Activated CD4-positive, alpha-beta T cell treated with anti-CD3 and anti-CD28 coated beads for 4 hours (primary cell): Measurements from ENCODE around the gene SETD9.
A peak's percentile ranks its signal among the peaks of the same experiment; 100 is the strongest.

ENCODE experiments used
- DNase-seq, 2 donors: peaks; one replicate each; pipeline ENCODE4 v3.0.0-alpha.2; 2020

Gene SETD9

GRCh38 chr5:56909294-56910209 is at the start of gene SETD9:
SETD9 (plus strand) TSS chr5:56909596; CDS start chr5:56909646, 50 bp downstream.
- peak; percentile 83 to 87 for DNase-seq

GRCh38 chr5:56861893-56862485 is 47.4 kb upstream of the SETD9 start:
- DNase-seq = no peak

- DNase-seq = no peak
Measured at GRCh38 chr5:56862909-56863308, 46.5 kb upstream of the SETD9 start.

GRCh38 chr5:56871777-56872176 is 37.6 kb upstream of the SETD9 start:
- no peak for DNase-seq

GRCh38 chr5:56873056-56873455 is 36.3 kb upstream of the SETD9 start:
- DNase-seq = no peak

GRCh38 chr5:56876327-56876726 is 33.1 kb upstream of the SETD9 start:
- DNase-seq = no peak

GRCh38 chr5:56881571-56881970 is 27.8 kb upstream of the SETD9 start:
- DNase-seq = no peak

GRCh38 chr5:56893251-56893951 is 16.0 kb upstream of the SETD9 start:
- DNase-seq = no peak

GRCh38 chr5:56896763-56897162 is 12.6 kb upstream of the SETD9 start:
- no peak for DNase-seq

- DNase-seq = no peak
Measured at GRCh38 chr5:56898213-56898612, 11.2 kb upstream of the SETD9 start.

- no peak for DNase-seq
Measured at GRCh38 chr5:56900395-56900794, 9.0 kb upstream of the SETD9 start.

- DNase-seq = peak; percentile 9 to 47
Measured at GRCh38 chr5:56900858-56901578, 8.4 kb upstream of the SETD9 start.

- DNase-seq = peak in 1 of 2 donors; percentile 14
Measured at GRCh38 chr5:56908942-56909293, 478 bp upstream of the SETD9 start.

GRCh38 chr5:56910210-56910965 is 992 bp downstream of the SETD9 start:
- DNase-seq = no peak

- DNase-seq = no peak
Measured at GRCh38 chr5:56913766-56914165, 4.4 kb downstream of the SETD9 start.

GRCh38 chr5:56914678-56915077 is 5.3 kb downstream of the SETD9 start:
- no peak for DNase-seq

- DNase-seq = no peak
Measured at GRCh38 chr5:56917534-56917933, 8.1 kb downstream of the SETD9 start.

GRCh38 chr5:56918054-56918453 is 8.7 kb downstream of the SETD9 start:
- no peak for DNase-seq

- DNase-seq = no peak
Measured at GRCh38 chr5:56919942-56920662, 10.7 kb downstream of the SETD9 start.

- no peak for DNase-seq
Measured at GRCh38 chr5:56922922-56923321, 13.5 kb downstream of the SETD9 start.

- no peak for DNase-seq
Measured at GRCh38 chr5:56934325-56934724, 24.9 kb downstream of the SETD9 start.

- no peak for DNase-seq
Measured at GRCh38 chr5:56938858-56939257, 29.5 kb downstream of the SETD9 start.
